ENCODE results near the gene IL12RB2. TPM values are rescaled to one million over a fixed set of nuclear protein-coding genes. Genes with fewer than 3 reads are reported as not detected.

Gene IL12RB2
- total and polyA plus RNA-seq, 2 of the 13 experiments (the other 11 are each of a cell fraction or from before 2014, with no cell fraction given) = not detected

DNA sequence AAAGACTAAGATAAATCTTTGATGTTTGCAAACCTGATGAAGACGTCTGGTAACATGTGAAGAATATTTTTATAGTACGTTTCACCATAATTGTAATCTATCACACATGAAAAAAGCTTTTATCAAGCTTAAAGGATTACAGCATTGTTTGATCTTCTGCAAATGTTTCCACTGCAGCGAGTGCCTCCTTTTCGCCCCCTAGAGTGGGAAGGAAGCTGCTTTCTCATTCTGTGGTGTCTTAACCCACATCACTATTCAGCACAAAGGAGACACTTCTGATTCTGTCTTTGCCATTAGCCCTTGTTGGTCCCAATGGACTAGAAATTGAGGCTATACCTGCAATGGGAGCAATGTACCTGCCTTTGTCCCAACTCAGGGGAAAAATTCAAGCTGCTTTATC, 46.0 kb upstream of the IL12RB2 start:
- DNase-seq (ENCODE audit: low spot score) (no peak), ATAC-seq (no peak), FAIRE-seq (no peak)
- no peak overlapping the region for H3K4me2 ChIP-seq (ENCODE audit: low read depth, low read length)
- no peak for TF ChIP-seq FOXJ3 (CRISPR knock-in tag; IDR thresholded peaks at IDR 0.05; ENCODE audit: borderline replicate concordance)
- no peak for TF ChIP-seq MTA1 (CRISPR knock-in tag; IDR thresholded peaks at IDR 0.05; ENCODE audit: borderline replicate concordance)
- TF ChIP-seq, protein P1, sequence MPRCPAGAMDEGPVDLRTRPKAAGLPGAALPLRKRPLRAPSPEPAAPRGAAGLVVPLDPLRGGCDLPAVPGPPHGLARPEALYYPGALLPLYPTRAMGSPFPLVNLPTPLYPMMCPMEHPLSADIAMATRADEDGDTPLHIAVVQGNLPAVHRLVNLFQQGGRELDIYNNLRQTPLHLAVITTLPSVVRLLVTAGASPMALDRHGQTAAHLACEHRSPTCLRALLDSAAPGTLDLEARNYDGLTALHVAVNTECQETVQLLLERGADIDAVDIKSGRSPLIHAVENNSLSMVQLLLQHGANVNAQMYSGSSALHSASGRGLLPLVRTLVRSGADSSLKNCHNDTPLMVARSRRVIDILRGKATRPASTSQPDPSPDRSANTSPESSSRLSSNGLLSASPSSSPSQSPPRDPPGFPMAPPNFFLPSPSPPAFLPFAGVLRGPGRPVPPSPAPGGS (CRISPR knock-in tag; IDR thresholded peaks at IDR 0.05) = no peak
- no peak for TF ChIP-seq FLYWCH1 (CRISPR knock-in tag; IDR thresholded peaks at IDR 0.05)
- TF ChIP-seq, protein P2, sequence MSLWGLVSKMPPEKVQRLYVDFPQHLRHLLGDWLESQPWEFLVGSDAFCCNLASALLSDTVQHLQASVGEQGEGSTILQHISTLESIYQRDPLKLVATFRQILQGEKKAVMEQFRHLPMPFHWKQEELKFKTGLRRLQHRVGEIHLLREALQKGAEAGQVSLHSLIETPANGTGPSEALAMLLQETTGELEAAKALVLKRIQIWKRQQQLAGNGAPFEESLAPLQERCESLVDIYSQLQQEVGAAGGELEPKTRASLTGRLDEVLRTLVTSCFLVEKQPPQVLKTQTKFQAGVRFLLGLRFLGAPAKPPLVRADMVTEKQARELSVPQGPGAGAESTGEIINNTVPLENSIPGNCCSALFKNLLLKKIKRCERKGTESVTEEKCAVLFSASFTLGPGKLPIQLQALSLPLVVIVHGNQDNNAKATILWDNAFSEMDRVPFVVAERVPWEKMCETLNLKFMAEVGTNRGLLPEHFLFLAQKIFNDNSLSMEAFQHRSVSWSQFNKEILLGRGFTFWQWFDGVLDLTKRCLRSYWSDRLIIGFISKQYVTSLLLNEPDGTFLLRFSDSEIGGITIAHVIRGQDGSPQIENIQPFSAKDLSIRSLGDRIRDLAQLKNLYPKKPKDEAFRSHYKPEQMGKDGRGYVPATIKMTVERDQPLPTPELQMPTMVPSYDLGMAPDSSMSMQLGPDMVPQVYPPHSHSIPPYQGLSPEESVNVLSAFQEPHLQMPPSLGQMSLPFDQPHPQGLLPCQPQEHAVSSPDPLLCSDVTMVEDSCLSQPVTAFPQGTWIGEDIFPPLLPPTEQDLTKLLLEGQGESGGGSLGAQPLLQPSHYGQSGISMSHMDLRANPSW (CRISPR knock-in tag; IDR thresholded peaks at IDR 0.05; ENCODE audit: borderline replicate concordance) = no peak
- no peak for TF ChIP-seq HNRNPUL1 (IDR thresholded peaks at IDR 0.05; ENCODE audit: low read depth, low read length)
- no peak for TF ChIP-seq RELA (CRISPR knock-in tag; IDR thresholded peaks at IDR 0.05)
- TF ChIP-seq ZFP36L2 (CRISPR knock-in tag; IDR thresholded peaks at IDR 0.05) = no peak
- no peak for TF ChIP-seq EP300 (IDR thresholded peaks at IDR 0.05; ENCODE audit: low read depth in 2 of 2, low read length in 2 of 2)
- no peak for TF ChIP-seq EP300 (CRISPR knock-in tag; IDR thresholded peaks at IDR 0.05; ENCODE audit: borderline replicate concordance)
- TF ChIP-seq, protein P3, sequence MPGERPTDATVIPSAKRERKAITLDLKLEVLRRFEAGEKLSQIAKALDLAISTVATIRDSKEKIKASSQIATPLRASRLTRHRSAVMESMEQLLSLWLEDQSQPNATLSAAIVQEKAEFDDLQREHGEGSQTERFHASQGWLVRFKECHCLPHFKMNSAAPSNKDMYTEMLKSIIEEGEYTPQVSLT (CRISPR knock-in tag; IDR thresholded peaks at IDR 0.05; ENCODE audit: borderline replicate concordance, low read depth) = no peak
- TF ChIP-seq ISX (CRISPR knock-in tag; conservative IDR thresholded peaks at IDR 0.05) = no peak
- no peak for TF ChIP-seq CBX1 (IDR thresholded peaks at IDR 0.05; ENCODE audit: low read depth)
- no peak for TF ChIP-seq ZNF652 (CRISPR knock-in tag; IDR thresholded peaks at IDR 0.05; ENCODE audit: borderline replicate concordance, low read depth)
- no peak for TF ChIP-seq ZNF766 (CRISPR knock-in tag; IDR thresholded peaks at IDR 0.05; ENCODE audit: borderline replicate concordance)
- no peak for TF ChIP-seq ZBTB8A (CRISPR knock-in tag; IDR thresholded peaks at IDR 0.05; ENCODE audit: borderline replicate concordance, low read depth)
- TF ChIP-seq KLF6 (CRISPR knock-in tag; IDR thresholded peaks at IDR 0.05) = no peak
- no peak for TF ChIP-seq SUZ12 (IDR thresholded peaks at IDR 0.05; ENCODE audit: low read depth, low read length)
- no peak for TF ChIP-seq AKAP8 (CRISPR knock-in tag; IDR thresholded peaks at IDR 0.05)
- no peaks in the 10 kb centered on the region for H3K9me3 ChIP-seq (ENCODE audit: low read length)
- no peak overlapping the region for H2AFZ ChIP-seq (ENCODE audit: low read length)
- H4K20me1 ChIP-seq (ENCODE audit: insufficient read depth, low read length) = no peaks in the 10 kb centered on the region
- H3K9ac ChIP-seq (ENCODE audit: insufficient read depth, low read depth, low read length) = no peak overlapping the region
- CTCF ChIA-PET (ENCODE audit: low intra/inter-chr PET ratio, low total read pairs) = no interaction called here
- POLR2A ChIA-PET = no interaction called here
- H3K36me3 ChIP-seq (replicated peaks in 1 of 2; ENCODE audit: control insufficient read depth in 1 of 2, insufficient read depth in 2 of 2, low read length in 2 of 2) = no peaks in the 10 kb centered on the region
- H3K79me2 ChIP-seq (ENCODE audit: insufficient read depth, low read length) = no peaks in the 10 kb centered on the region
- intact Hi-C loops (cut with micrococcal nuclease; ENCODE audit: unreplicated experiment) (no loop called here), in situ Hi-C loops (cut with HindIII; ENCODE audit: extremely low pct_ligation_motif_present, low pct_unique_long_range_greater_than_20kb) (no loop called here)
- no peak overlapping the region for H3K4me3 ChIP-seq (replicated peaks in 1 of 3; ENCODE audit: insufficient read depth in 1 of 3, low read depth in 2 of 3, low read length in 3 of 3)
- H3K4me1 ChIP-seq (ENCODE audit: insufficient read depth, low read length) = no peaks in the 10 kb centered on the region
- no peaks in the 10 kb centered on the region for H3K27me3 ChIP-seq (ENCODE audit: control insufficient read depth in 1 of 2, insufficient read depth in 2 of 2, low read length in 2 of 2)
- no peak overlapping the region for H3K27ac ChIP-seq (ENCODE audit: extremely low read length, insufficient read depth, low read length)
- 2% methylated on average over 4 of the region's 4 CpGs for WGBS (ENCODE audit: low lambda C conversion rate)
- no TSS peak for BruUV-seq (replicated peaks)
